SH-SY5Y (cell line): ENCODE measurements around the gene TARDBP.

Experiments
- GATA2 ChIP-seq: IDR thresholded peaks from 2 replicates; pipeline ENCODE4 v1.6.1; 2011; ENCODE audit warnings: mild to moderate bottlenecking, low read depth, low read length
- GATA3 ChIP-seq: IDR thresholded peaks from 2 replicates; pipeline ENCODE4 v1.6.1; 2011; ENCODE audit warnings: low read depth, mild to moderate bottlenecking, low read length, moderate library complexity

- TF ChIP-seq GATA2 (no peak), GATA3 (no peak)
Observed at GRCh38 chr1:10987840-10988417, 24.5 kb upstream of the TARDBP start.
